Measurements from ENCODE around the gene LRTM2.

Gene LRTM2

DNA sequence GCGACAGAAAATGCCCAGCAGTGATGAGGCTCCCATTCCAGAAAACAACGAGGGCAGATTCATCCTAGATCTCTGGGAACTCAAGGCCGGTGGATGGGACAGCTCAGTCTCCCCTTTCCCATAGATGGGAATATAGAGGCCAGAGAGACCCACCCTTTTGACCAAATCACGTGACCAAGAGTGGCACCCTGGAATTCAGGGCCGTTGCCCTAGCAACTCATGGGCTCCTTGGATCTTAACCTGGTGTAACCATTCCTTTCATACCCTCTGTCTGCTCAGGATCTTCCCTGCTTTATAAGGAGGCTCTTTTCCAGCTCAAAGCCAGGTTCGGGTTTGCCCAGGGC is 8.4 kb upstream of the LRTM2 start:
- H2AFZ ChIP-seq (ENCODE audit: low read length), result no peak overlapping the region
- no peak overlapping the region for H3K4me2 ChIP-seq (ENCODE audit: insufficient read depth, low read length, poor library complexity, severe bottlenecking)
- no peak overlapping the region for H3K4me3 ChIP-seq (ENCODE audit: low read length in 2 of 2)
- no peak for DNase-seq (ENCODE audit: low spot score)
- H3K9me3 ChIP-seq (replicated peaks in 1 of 2; ENCODE audit: control insufficient read depth in 2 of 2, insufficient read depth in 1 of 2, low read depth in 1 of 2, low read length in 2 of 2), result peaks cover 6 to 8% of the 10 kb centered on the region in 2 donors
- H3K9ac ChIP-seq (ENCODE audit: low read depth, low read length, poor library complexity), result no peak overlapping the region
- no peak overlapping the region for H2BK120ac ChIP-seq (ENCODE audit: low read depth, low read length)
- H2BK15ac ChIP-seq (ENCODE audit: low read length), result no peak overlapping the region
- H3K27ac ChIP-seq (replicated peaks; ENCODE audit: low read length), result no peak overlapping the region
- no peak overlapping the region for H2AK5ac ChIP-seq (ENCODE audit: low read depth, low read length)
- no peak overlapping the region for H3K18ac ChIP-seq (ENCODE audit: low read length)
- WGBS, 2 donors (ENCODE audit: extremely low coverage in 2 of 2, insufficient read length in 2 of 2, insufficient replicate concordance in 1 of 2), result no CpG with 5 or more reads among the region's 6 CpGs
- no peaks in the 10 kb centered on the region for H3K36me3 ChIP-seq (replicated peaks in 1 of 2; ENCODE audit: control insufficient read depth in 2 of 2, insufficient read depth in 2 of 2, low read length in 2 of 2)
- peaks cover 0 to 7% of the 10 kb centered on the region in 2 donors for H3K4me1 ChIP-seq (ENCODE audit: control insufficient read depth in 2 of 2, insufficient read depth in 1 of 2, low read depth in 1 of 2, low read length in 2 of 2)
- no peak overlapping the region for H4K8ac ChIP-seq (ENCODE audit: low read depth, low read length)
- no peak overlapping the region for H3K14ac ChIP-seq (ENCODE audit: low read length)
- peaks cover 0 to 15% (median 0%) of the 10 kb centered on the region in 3 experiments for H3K27me3 ChIP-seq (ENCODE audit: control insufficient read depth in 3 of 3, insufficient read depth in 3 of 3, low read depth in 1 of 3, low read length in 3 of 3)
- H3K79me1 ChIP-seq (ENCODE audit: low read depth, low read length), result no peaks in the 10 kb centered on the region
- no peak overlapping the region for H4K91ac ChIP-seq (ENCODE audit: low read depth, low read length, poor library complexity)
- no peak overlapping the region for H2BK5ac ChIP-seq (ENCODE audit: low read length)
- H2BK12ac ChIP-seq (ENCODE audit: low read length), result no peak overlapping the region
- no peak overlapping the region for H3K23ac ChIP-seq (ENCODE audit: low read depth, low read length, poor library complexity)
- no peak overlapping the region for H3K4ac ChIP-seq (ENCODE audit: low read length)

DNA sequence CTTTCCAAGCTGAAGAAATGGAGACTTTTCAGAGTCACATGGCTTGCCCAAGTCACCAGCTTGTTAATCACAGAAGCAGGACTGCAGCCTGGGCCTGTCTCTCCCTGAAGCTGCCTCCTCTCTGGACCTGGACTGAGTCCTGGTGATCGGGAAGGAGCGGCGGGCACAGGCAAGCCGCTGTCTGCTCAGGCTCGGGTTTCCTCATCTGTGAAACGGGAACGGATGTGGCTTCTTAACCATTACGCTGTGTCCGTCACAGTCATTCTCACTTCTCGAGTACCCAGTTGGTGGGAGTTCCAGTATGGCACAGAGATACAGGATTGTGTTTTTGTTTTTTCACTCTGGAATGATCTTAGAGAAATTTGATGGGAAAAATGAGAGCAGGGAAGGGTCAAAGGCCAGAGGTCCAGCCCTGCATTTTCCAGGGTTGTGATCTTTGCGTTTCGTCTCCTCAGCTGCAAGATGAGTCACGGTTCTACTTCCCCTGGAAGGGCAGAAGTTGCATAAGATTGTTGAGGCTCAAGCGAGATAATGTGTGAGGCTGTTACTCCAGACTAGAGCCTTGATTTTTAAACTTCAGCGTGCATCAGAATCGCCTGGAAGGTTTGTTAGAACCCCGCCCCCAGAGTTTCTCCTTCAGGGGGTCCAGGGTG is 7.6 kb upstream of the LRTM2 start:
- Histone ChIP-seq H3K36me3 (replicated peaks in 1 of 2; ENCODE audit: control insufficient read depth in 2 of 2, insufficient read depth in 2 of 2, low read length in 2 of 2) (no peaks in the 10 kb centered on the region), H3K9ac (ENCODE audit: low read depth, low read length, poor library complexity) (no peak overlapping the region), H3K4me2 (ENCODE audit: insufficient read depth, low read length, poor library complexity, severe bottlenecking) (no peak overlapping the region), H2AFZ (ENCODE audit: low read length) (no peak overlapping the region), H2BK15ac (ENCODE audit: low read length) (no peak overlapping the region), H3K23ac (ENCODE audit: low read depth, low read length, poor library complexity) (no peak overlapping the region), H3K18ac (ENCODE audit: low read length) (no peak overlapping the region), H2BK12ac (ENCODE audit: low read length) (no peak overlapping the region), H3K9me3 (replicated peaks in 1 of 2; ENCODE audit: control insufficient read depth in 2 of 2, insufficient read depth in 1 of 2, low read depth in 1 of 2, low read length in 2 of 2) (peaks cover 10 to 12% of the 10 kb centered on the region in 2 donors), H3K79me1 (ENCODE audit: low read depth, low read length) (no peaks in the 10 kb centered on the region), H3K27me3 (ENCODE audit: control insufficient read depth in 3 of 3, insufficient read depth in 3 of 3, low read depth in 1 of 3, low read length in 3 of 3) (peaks cover 0 to 18% (median 0%) of the 10 kb centered on the region in 3 experiments), H3K4ac (ENCODE audit: low read length) (no peak overlapping the region), H2BK120ac (ENCODE audit: low read depth, low read length) (no peak overlapping the region), H2AK5ac (ENCODE audit: low read depth, low read length) (no peak overlapping the region), H3K14ac (ENCODE audit: low read length) (no peak overlapping the region), H2BK5ac (ENCODE audit: low read length) (no peak overlapping the region), H3K4me1 (ENCODE audit: control insufficient read depth in 2 of 2, insufficient read depth in 1 of 2, low read depth in 1 of 2, low read length in 2 of 2) (peaks cover 0 to 7% of the 10 kb centered on the region in 2 donors), H4K91ac (ENCODE audit: low read depth, low read length, poor library complexity) (no peak overlapping the region), H4K8ac (ENCODE audit: low read depth, low read length) (no peak overlapping the region), H3K27ac (replicated peaks; ENCODE audit: low read length) (no peak overlapping the region), H3K4me3 (ENCODE audit: low read length in 2 of 2) (no peak overlapping the region)
- DNase-seq (ENCODE audit: low spot score), result no peak
- no CpG with 5 or more reads among the region's 17 CpGs for WGBS, 2 donors (ENCODE audit: extremely low coverage in 2 of 2, insufficient read length in 2 of 2, insufficient replicate concordance in 1 of 2)

DNA sequence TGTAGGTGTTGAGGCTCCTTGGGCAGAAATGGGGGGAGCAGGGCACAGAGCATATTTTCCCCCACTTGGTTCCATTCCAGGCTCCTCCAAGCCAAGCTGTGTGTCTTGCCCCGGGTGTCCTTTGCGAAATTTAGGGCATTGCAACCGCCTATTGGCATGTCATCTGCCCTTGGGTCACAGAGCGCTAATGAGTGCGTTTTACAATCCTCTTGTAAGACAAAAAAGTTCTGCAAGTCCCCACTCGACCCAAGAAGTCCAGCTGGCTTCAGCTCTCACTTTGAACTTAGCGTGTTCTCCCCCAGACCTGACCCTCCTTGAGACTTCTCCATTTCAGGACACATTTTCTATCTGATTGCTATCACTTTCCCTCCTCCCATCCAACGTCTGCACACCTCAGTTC is 6.1 kb upstream of the LRTM2 start:
- H3K36me3 ChIP-seq (replicated peaks in 1 of 2; ENCODE audit: control insufficient read depth in 2 of 2, insufficient read depth in 2 of 2, low read length in 2 of 2), result no peaks in the 10 kb centered on the region
- peaks cover 8 to 12% of the 10 kb centered on the region in 2 donors for H3K9me3 ChIP-seq (replicated peaks in 1 of 2; ENCODE audit: control insufficient read depth in 2 of 2, insufficient read depth in 1 of 2, low read depth in 1 of 2, low read length in 2 of 2)
- H3K14ac ChIP-seq (ENCODE audit: low read length), result no peak overlapping the region
- H3K27ac ChIP-seq (replicated peaks; ENCODE audit: low read length), result no peak overlapping the region
- no peak overlapping the region for H2BK5ac ChIP-seq (ENCODE audit: low read length)
- no peak overlapping the region for H3K23ac ChIP-seq (ENCODE audit: low read depth, low read length, poor library complexity)
- H2BK12ac ChIP-seq (ENCODE audit: low read length), result no peak overlapping the region
- WGBS, 2 donors (ENCODE audit: extremely low coverage in 2 of 2, insufficient read length in 2 of 2, insufficient replicate concordance in 1 of 2), result no CpG with 5 or more reads among the region's 8 CpGs
- no peak overlapping the region for H4K91ac ChIP-seq (ENCODE audit: low read depth, low read length, poor library complexity)
- H3K9ac ChIP-seq (ENCODE audit: low read depth, low read length, poor library complexity), result no peak overlapping the region
- no peak overlapping the region for H3K18ac ChIP-seq (ENCODE audit: low read length)
- no peak overlapping the region for H4K8ac ChIP-seq (ENCODE audit: low read depth, low read length)
- peaks cover 0 to 22% (median under 1%) of the 10 kb centered on the region in 3 experiments for H3K27me3 ChIP-seq (ENCODE audit: control insufficient read depth in 3 of 3, insufficient read depth in 3 of 3, low read depth in 1 of 3, low read length in 3 of 3)
- no peak overlapping the region for H3K4me2 ChIP-seq (ENCODE audit: insufficient read depth, low read length, poor library complexity, severe bottlenecking)
- H2AK5ac ChIP-seq (ENCODE audit: low read depth, low read length), result no peak overlapping the region
- peaks cover 0 to 7% of the 10 kb centered on the region in 2 donors for H3K4me1 ChIP-seq (ENCODE audit: control insufficient read depth in 2 of 2, insufficient read depth in 1 of 2, low read depth in 1 of 2, low read length in 2 of 2)
- no peak overlapping the region for H2BK120ac ChIP-seq (ENCODE audit: low read depth, low read length)
- no peak overlapping the region for H2BK15ac ChIP-seq (ENCODE audit: low read length)
- H3K79me1 ChIP-seq (ENCODE audit: low read depth, low read length), result no peaks in the 10 kb centered on the region
- no peak for DNase-seq (ENCODE audit: low spot score)
- no peak overlapping the region for H2AFZ ChIP-seq (ENCODE audit: low read length)
- no peak overlapping the region for H3K4ac ChIP-seq (ENCODE audit: low read length)
- H3K4me3 ChIP-seq (ENCODE audit: low read length in 2 of 2), result no peak overlapping the region

DNA sequence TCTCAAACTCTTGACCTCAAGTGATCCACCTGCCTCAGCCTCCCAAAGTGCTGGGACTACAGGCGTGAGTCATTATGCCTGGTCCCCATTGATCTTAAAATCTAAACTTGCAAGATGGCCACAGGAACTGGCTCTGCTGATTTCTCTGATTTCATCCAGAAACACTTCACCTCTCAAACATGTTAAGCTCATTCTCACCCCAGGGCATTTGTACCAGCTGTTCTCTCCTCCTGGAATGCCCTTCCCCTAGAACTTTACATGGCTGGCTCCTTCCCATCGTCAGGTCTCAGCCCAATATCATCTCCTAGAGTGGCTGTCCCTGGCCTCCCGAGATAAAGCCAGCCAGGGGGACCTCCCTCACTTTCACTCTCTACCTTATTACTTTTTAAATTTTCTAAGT is 5.3 kb upstream of the LRTM2 start:
- no peaks in the 10 kb centered on the region for H3K36me3 ChIP-seq (replicated peaks in 1 of 2; ENCODE audit: control insufficient read depth in 2 of 2, insufficient read depth in 2 of 2, low read length in 2 of 2)
- H3K79me1 ChIP-seq (ENCODE audit: low read depth, low read length), result no peaks in the 10 kb centered on the region
- peaks cover 0 to 31% (median 8%) of the 10 kb centered on the region in 3 experiments for H3K27me3 ChIP-seq (ENCODE audit: control insufficient read depth in 3 of 3, insufficient read depth in 3 of 3, low read depth in 1 of 3, low read length in 3 of 3)
- H4K91ac ChIP-seq (ENCODE audit: low read depth, low read length, poor library complexity), result no peak overlapping the region
- H3K18ac ChIP-seq (ENCODE audit: low read length), result no peak overlapping the region
- H2BK12ac ChIP-seq (ENCODE audit: low read length), result no peak overlapping the region
- no peak for DNase-seq (ENCODE audit: low spot score)
- no peak overlapping the region for H2AK5ac ChIP-seq (ENCODE audit: low read depth, low read length)
- H3K9ac ChIP-seq (ENCODE audit: low read depth, low read length, poor library complexity), result no peak overlapping the region
- H4K8ac ChIP-seq (ENCODE audit: low read depth, low read length), result no peak overlapping the region
- no peak overlapping the region for H2AFZ ChIP-seq (ENCODE audit: low read length)
- H2BK5ac ChIP-seq (ENCODE audit: low read length), result no peak overlapping the region
- H3K23ac ChIP-seq (ENCODE audit: low read depth, low read length, poor library complexity), result no peak overlapping the region
- peaks cover 4 to 7% of the 10 kb centered on the region in 2 donors for H3K4me1 ChIP-seq (ENCODE audit: control insufficient read depth in 2 of 2, insufficient read depth in 1 of 2, low read depth in 1 of 2, low read length in 2 of 2)
- WGBS, 2 donors (ENCODE audit: extremely low coverage in 2 of 2, insufficient read length in 2 of 2, insufficient replicate concordance in 1 of 2), result no CpG with 5 or more reads among the region's 3 CpGs
- H2BK15ac ChIP-seq (ENCODE audit: low read length), result no peak overlapping the region
- H2BK120ac ChIP-seq (ENCODE audit: low read depth, low read length), result no peak overlapping the region
- H3K27ac ChIP-seq (replicated peaks; ENCODE audit: low read length), result no peak overlapping the region
- no peak overlapping the region for H3K4me3 ChIP-seq (ENCODE audit: low read length in 2 of 2)
- H3K4me2 ChIP-seq (ENCODE audit: insufficient read depth, low read length, poor library complexity, severe bottlenecking), result no peak overlapping the region
- no peak overlapping the region for H3K14ac ChIP-seq (ENCODE audit: low read length)
- peaks cover 8 to 12% of the 10 kb centered on the region in 2 donors for H3K9me3 ChIP-seq (replicated peaks in 1 of 2; ENCODE audit: control insufficient read depth in 2 of 2, insufficient read depth in 1 of 2, low read depth in 1 of 2, low read length in 2 of 2)
- no peak overlapping the region for H3K4ac ChIP-seq (ENCODE audit: low read length)
